ENCODE measurements around the gene ATXN1. TPM values are rescaled to one million over a fixed set of nuclear protein-coding genes. Genes with fewer than 3 reads are reported as not detected.

ATXN1 gene
- total and polyA plus RNA-seq, 2 donors from 2014 or later = 4.2 to 58.2 TPM

- Histone ChIP-seq H3K9ac (ENCODE audit: low read length in 3 of 3) (no peak overlapping the region), H3K27ac (ENCODE audit: low read depth in 2 of 2, low read length in 2 of 2) (no peak overlapping the region), H3K36me3 (ENCODE audit: control insufficient read depth in 2 of 3, insufficient read depth in 3 of 3, low read length in 3 of 3) (no peaks in the 10 kb centered on the region), H3K4me3 (ENCODE audit: low read length in 3 of 3) (no peak overlapping the region), H3K9me3 (ENCODE audit: control insufficient read depth in 2 of 3, insufficient read depth in 1 of 3, low read length in 3 of 3) (no peaks in the 10 kb centered on the region), H3K27me3 (ENCODE audit: control insufficient read depth, insufficient read depth, low read length) (no peaks in the 10 kb centered on the region), H3K4me1 (ENCODE audit: control insufficient read depth in 2 of 3, insufficient read depth in 2 of 3, low read depth in 1 of 3, low read length in 3 of 3) (no peaks in the 10 kb centered on the region)
- FAIRE-seq (no peak), DNase-seq (no peak)
- TF ChIP-seq CTCF (IDR thresholded peaks at IDR 0.05; ENCODE audit: borderline replicate concordance, extremely low read depth, insufficient read depth) = no peak
- intact Hi-C loops (cut with DNase I) = no loop called here
Measured at GRCh38 chr6:16440636-16441212, 320.5 kb downstream of the ATXN1 start.

GRCh38 chr6:16438718-16439591 is 322.3 kb downstream of the ATXN1 start:
- Histone ChIP-seq H3K9ac (ENCODE audit: low read length in 3 of 3) (no peak overlapping the region), H3K4me1 (ENCODE audit: control insufficient read depth in 2 of 3, insufficient read depth in 2 of 3, low read depth in 1 of 3, low read length in 3 of 3) (no peaks in the 10 kb centered on the region), H3K9me3 (ENCODE audit: control insufficient read depth in 2 of 3, insufficient read depth in 1 of 3, low read length in 3 of 3) (no peaks in the 10 kb centered on the region), H3K27ac (ENCODE audit: low read depth in 2 of 2, low read length in 2 of 2) (no peak overlapping the region), H3K4me3 (ENCODE audit: low read length in 3 of 3) (no peak overlapping the region), H3K36me3 (ENCODE audit: control insufficient read depth in 2 of 3, insufficient read depth in 3 of 3, low read length in 3 of 3) (no peaks in the 10 kb centered on the region), H3K27me3 (ENCODE audit: control insufficient read depth, insufficient read depth, low read length) (no peaks in the 10 kb centered on the region)
- intact Hi-C loops (cut with DNase I) = no loop called here
- TF ChIP-seq CTCF (IDR thresholded peaks at IDR 0.05; ENCODE audit: borderline replicate concordance, extremely low read depth, insufficient read depth) = no peak
- no peak for FAIRE-seq
- no peak for DNase-seq

DNA sequence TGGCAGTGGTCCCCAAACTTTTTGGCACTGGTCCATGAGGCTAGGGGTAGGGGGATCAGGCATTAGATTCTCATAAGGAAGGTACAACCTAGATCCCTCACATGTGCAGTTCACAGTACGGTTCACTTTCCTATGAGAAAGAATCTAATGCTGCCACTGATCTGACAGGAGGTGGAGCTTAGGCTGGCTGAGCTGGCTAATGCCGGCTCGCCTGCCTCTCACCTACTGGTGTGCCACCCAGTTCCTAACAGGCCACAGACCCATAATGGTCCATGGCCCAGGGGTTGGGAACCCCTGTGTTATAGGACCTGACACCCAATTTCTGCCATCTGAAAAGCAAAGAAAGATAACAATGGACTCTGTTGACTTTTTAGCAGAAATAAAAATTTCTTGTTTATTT is 323.3 kb downstream of the ATXN1 start:
- Histone ChIP-seq H3K4me3 (ENCODE audit: low read length in 3 of 3) (no peak overlapping the region), H3K36me3 (ENCODE audit: control insufficient read depth in 2 of 3, insufficient read depth in 3 of 3, low read length in 3 of 3) (no peaks in the 10 kb centered on the region), H3K27me3 (ENCODE audit: control insufficient read depth, insufficient read depth, low read length) (no peaks in the 10 kb centered on the region), H3K9ac (ENCODE audit: low read length in 3 of 3) (no peak overlapping the region), H3K27ac (ENCODE audit: low read depth in 2 of 2, low read length in 2 of 2) (no peak overlapping the region), H3K4me1 (ENCODE audit: control insufficient read depth in 2 of 3, insufficient read depth in 2 of 3, low read depth in 1 of 3, low read length in 3 of 3) (no peaks in the 10 kb centered on the region), H3K9me3 (ENCODE audit: control insufficient read depth in 2 of 3, insufficient read depth in 1 of 3, low read length in 3 of 3) (no peaks in the 10 kb centered on the region)
- DNase-seq (no peak), FAIRE-seq (no peak)
- no peak for TF ChIP-seq CTCF (IDR thresholded peaks at IDR 0.05; ENCODE audit: borderline replicate concordance, extremely low read depth, insufficient read depth)
- intact Hi-C loops (cut with DNase I) = no loop called here
